H1 (cell line): ENCODE measurements around the gene IGLL1. TPM values are rescaled to one million over a fixed set of nuclear protein-coding genes. Genes with fewer than 3 reads are reported as not detected.

Experiments used
- CTCF ChIA-PET: fragments of 300-600 bp; sonication (Branson Sonifier 250); formaldehyde crosslinking; loops from one replicate; lab custom pipeline; 2021; ENCODE audit not compliant: partially characterized antibody; lab: Charles Lee
- POLR2A ChIA-PET: fragments of 300-600 bp; sonication (Branson Sonifier 250); formaldehyde crosslinking; loops from one replicate; lab custom pipeline; 2021; ENCODE audit warnings: inconsistent platforms; ENCODE audit not compliant: partially characterized antibody; lab: Charles Lee
- DNase-seq, 2 experiments: peaks; one replicate each; pipeline versions ENCODE4 v3.0.0 to v3.0.0-alpha.2; 2010 to 2022; ENCODE audit warnings: low spot score in 2 of 2, low read depth in 1 of 2, mixed read lengths in 1 of 2
- FAIRE-seq: peaks from 2 replicates; lab custom pipeline; 2011; peaks lifted over from hg19 to GRCh38; lab: Jason Lieb, UNC
- H2AFZ ChIP-seq: 2 replicates; pipeline ENCODE4 v1.8.1; 2012; ENCODE audit warnings: low read length, inconsistent platforms
- H2AK5ac ChIP-seq: 2 replicates; pipeline ENCODE4 v1.6.1; 2013; ENCODE audit warnings: low read depth, low read length
- H2BK120ac ChIP-seq: replicated peaks from 2 replicates; pipeline ENCODE3; 2013; ENCODE audit warnings: low read depth, low read length, inconsistent platforms
- H2BK12ac ChIP-seq: 2 replicates; pipeline ENCODE4 v1.6.1; 2013; ENCODE audit warnings: low read depth, low read length
- H2BK15ac ChIP-seq: 2 replicates; pipeline ENCODE4 v1.6.1; 2013; ENCODE audit warnings: low read length
- H2BK20ac ChIP-seq: 2 replicates; pipeline ENCODE4 v1.6.1; 2013; ENCODE audit warnings: low read length
- H2BK5ac ChIP-seq: 2 replicates; pipeline ENCODE4 v1.6.1; 2013; ENCODE audit warnings: low read depth, low read length
- H3K14ac ChIP-seq: 2 replicates; pipeline ENCODE4 v1.6.1; 2013; ENCODE audit warnings: inconsistent platforms; ENCODE audit not compliant: insufficient read length
- H3K18ac ChIP-seq: 2 replicates; pipeline ENCODE4 v1.6.1; 2013; ENCODE audit warnings: low read length; ENCODE audit errors: extremely low read depth
- H3K23ac ChIP-seq: 2 replicates; pipeline ENCODE4 v1.6.1; 2013; ENCODE audit warnings: inconsistent platforms; ENCODE audit not compliant: insufficient read length
- H3K23me2 ChIP-seq: 2 replicates; pipeline ENCODE4 v1.6.1; 2013; ENCODE audit warnings: low read depth, low read length
- H3K27ac ChIP-seq: 2 replicates; pipeline ENCODE4 v1.6.1; 2011; ENCODE audit warnings: low read depth, low read length, inconsistent platforms
- H3K27me3 ChIP-seq, 4 experiments: replicated peaks in 1 of 4; 1 replicate in 1 of 4; 2 replicates in 3 of 4; pipeline versions ENCODE4 v1.6.1 to v1.8.1; 2011 to 2013; ENCODE audit warnings: low read length in 3 of 4, mild to moderate bottlenecking in 3 of 4, inconsistent platforms in 2 of 4, mixed read lengths in 2 of 4, moderate library complexity in 1 of 4; ENCODE audit not compliant: control insufficient read depth in 3 of 4, insufficient read depth in 3 of 4; ENCODE audit errors: extremely low read depth in 1 of 4
- H3K36me3 ChIP-seq, 4 experiments: 2 replicates each; pipeline versions ENCODE4 v1.6.1 to v1.8.1; 2011 to 2013; ENCODE audit warnings: mild to moderate bottlenecking in 4 of 4, low read length in 3 of 4, moderate library complexity in 2 of 4, control low read depth in 1 of 4, inconsistent platforms in 1 of 4; ENCODE audit not compliant: insufficient read depth in 4 of 4, control insufficient read depth in 2 of 4
- H3K4ac ChIP-seq: replicated peaks from 2 replicates; pipeline ENCODE3; 2013; ENCODE audit warnings: low read length, low read depth, mixed read lengths, inconsistent platforms; ENCODE audit not compliant: insufficient read length
- H3K4me1 ChIP-seq, 4 experiments: replicated peaks in 1 of 4; 1 replicate in 1 of 4; 2 replicates in 3 of 4; pipeline versions ENCODE4 v1.6.1 to v1.8.1; 2011 to 2013; ENCODE audit warnings: low read length in 3 of 4, inconsistent platforms in 2 of 4, mixed read lengths in 1 of 4; ENCODE audit not compliant: insufficient read depth in 4 of 4, control insufficient read depth in 3 of 4
- H3K4me2 ChIP-seq, 2 experiments: 2 replicates each; pipeline versions ENCODE4 v1.6.1 to v1.8.1; 2011 to 2013; ENCODE audit warnings: low read depth in 2 of 2, low read length in 2 of 2, control low read depth in 1 of 2, inconsistent platforms in 1 of 2, mild to moderate bottlenecking in 1 of 2; ENCODE audit not compliant: insufficient read depth in 1 of 2
- H3K4me3 ChIP-seq, 4 experiments: fragments of 200-600, 300-600 bp in 1 of 4; sonication (generic), shearing (Covaris generic), sonication (Bioruptor Twin) in 1 of 4; 2 replicates each; pipeline versions ENCODE4 v1.5.1 to v1.8.1; 2011 to 2016; ENCODE audit warnings: low read length in 4 of 4, low read depth in 3 of 4, control low read depth in 2 of 4, inconsistent platforms in 2 of 4, mild to moderate bottlenecking in 2 of 4, mixed read lengths in 1 of 4, moderate library complexity in 1 of 4; ENCODE audit not compliant: insufficient read depth in 2 of 4; ENCODE audit errors: extremely low read depth in 1 of 4
- H3K56ac ChIP-seq: replicated peaks from 2 replicates; pipeline ENCODE3; 2013; ENCODE audit warnings: low read depth, mild to moderate bottlenecking, mixed read lengths, low read length, inconsistent platforms; ENCODE audit not compliant: insufficient read length
- H3K79me1 ChIP-seq: 2 replicates; pipeline ENCODE4 v1.6.1; 2013; ENCODE audit warnings: low read depth, low read length, control low read depth
- H3K79me2 ChIP-seq, 2 experiments: 2 replicates each; pipeline versions ENCODE4 v1.6.1 to v1.8.1; 2012 to 2013; ENCODE audit warnings: low read length in 2 of 2, mild to moderate bottlenecking in 2 of 2, inconsistent platforms in 1 of 2; ENCODE audit not compliant: insufficient read depth in 2 of 2, control insufficient read depth in 1 of 2
- H3K9ac ChIP-seq, 4 experiments: replicated peaks in 1 of 4; 1 replicate in 1 of 4; 2 replicates in 3 of 4; pipeline versions ENCODE4 v1.6.1 to v1.8.1; 2011 to 2013; ENCODE audit warnings: low read depth in 3 of 4, low read length in 3 of 4, control low read depth in 2 of 4, mild to moderate bottlenecking in 2 of 4, moderate library complexity in 2 of 4, inconsistent platforms in 1 of 4; ENCODE audit errors: extremely low read depth in 1 of 4
- H3K9me3 ChIP-seq, 2 experiments: 2 replicates each; pipeline versions ENCODE4 v1.6.1 to v1.8.1; 2012 to 2013; ENCODE audit warnings: mild to moderate bottlenecking in 2 of 2, moderate library complexity in 2 of 2, control low read depth in 1 of 2, inconsistent platforms in 1 of 2, low read depth in 1 of 2, low read length in 1 of 2, mixed read lengths in 1 of 2; ENCODE audit not compliant: insufficient read depth in 2 of 2
- H4K20me1 ChIP-seq, 2 experiments: replicated peaks in 1 of 2; 2 replicates each; pipeline versions ENCODE3 to v1.8.1; 2011 to 2013; ENCODE audit warnings: inconsistent platforms in 2 of 2, low read length in 2 of 2, mild to moderate bottlenecking in 1 of 2; ENCODE audit not compliant: insufficient read depth in 2 of 2, control insufficient read depth in 1 of 2
- H4K5ac ChIP-seq: 2 replicates; pipeline ENCODE4 v1.6.1; 2013; ENCODE audit warnings: low read length, low read depth, mixed read lengths, inconsistent platforms; ENCODE audit not compliant: insufficient read length
- H4K8ac ChIP-seq: 2 replicates; pipeline ENCODE4 v1.8.0; 2013; ENCODE audit warnings: mild to moderate bottlenecking, moderate library complexity, low read length, inconsistent platforms; ENCODE audit not compliant: insufficient read depth; ENCODE audit errors: extremely low read depth
- H4K91ac ChIP-seq: replicated peaks from 2 replicates; pipeline ENCODE3; 2013; ENCODE audit warnings: low read length, mixed read lengths, inconsistent platforms; ENCODE audit not compliant: insufficient read length
- BACH1 ChIP-seq: IDR thresholded peaks from 2 replicates; pipeline ENCODE4 v1.6.1; 2012; ENCODE audit warnings: low read length, improper control_type of control experiment
- BCL11A ChIP-seq, 2 experiments: IDR thresholded peaks; one replicate each; pipeline ENCODE4 v1.6.1; 2011; ENCODE audit warnings: low read depth in 2 of 2, low read length in 2 of 2, mild to moderate bottlenecking in 2 of 2
- CREB1 ChIP-seq: IDR thresholded peaks from 2 replicates; pipeline ENCODE4 v1.6.1; 2012; ENCODE audit warnings: inconsistent platforms
- CTBP2 ChIP-seq: IDR thresholded peaks from 2 replicates; pipeline ENCODE4 v1.7.0; 2011; ENCODE audit warnings: borderline replicate concordance, mild to moderate bottlenecking, moderate library complexity, mixed read lengths, low read length; ENCODE audit not compliant: insufficient read depth, insufficient read length
- EGR1 ChIP-seq: IDR thresholded peaks from 2 replicates; pipeline ENCODE4 v1.6.1; 2011; ENCODE audit warnings: low read depth, low read length, borderline replicate concordance
- FOSL1 ChIP-seq: IDR thresholded peaks from 2 replicates; pipeline ENCODE4 v1.6.1; 2011; ENCODE audit warnings: mild to moderate bottlenecking, low read depth, low read length, moderate library complexity; ENCODE audit not compliant: insufficient read depth
- GTF2F1 ChIP-seq: IDR thresholded peaks from 2 replicates; pipeline ENCODE4 v1.6.1; 2012; ENCODE audit warnings: low read depth, low read length, improper control_type of control experiment, borderline replicate concordance
- HDAC6 ChIP-seq: IDR thresholded peaks from one replicate; pipeline ENCODE4 v1.7.1; 2012; ENCODE audit warnings: low read depth, mild to moderate bottlenecking, inconsistent platforms, low read length, moderate library complexity
- JUND ChIP-seq: IDR thresholded peaks from 2 replicates; pipeline ENCODE4 v1.6.1; 2011; ENCODE audit warnings: mild to moderate bottlenecking, improper control_type of control experiment, low read length
- MAFK ChIP-seq: IDR thresholded peaks from 2 replicates; pipeline ENCODE4 v1.6.1; 2012; ENCODE audit warnings: low read depth, mild to moderate bottlenecking, improper control_type of control experiment, low read length
- PHF8 ChIP-seq: fragments of 200-600 bp; sonication (generic); conservative IDR thresholded peaks from 2 replicates; pipeline ENCODE4 v1.7.1; 2012; ENCODE audit warnings: low read depth, mild to moderate bottlenecking, inconsistent platforms, low read length, moderate library complexity
- SAP30 ChIP-seq: fragments of 300-600 bp; sonication (generic); IDR thresholded peaks from 2 replicates; pipeline ENCODE4 v1.7.1; 2012; ENCODE audit warnings: low read length, moderate library complexity, mild to moderate bottlenecking, inconsistent platforms; ENCODE audit not compliant: insufficient read depth, insufficient replicate concordance
- USF2 ChIP-seq: IDR thresholded peaks from 2 replicates; pipeline ENCODE4 v1.6.1; 2011; ENCODE audit warnings: low read length, improper control_type of control experiment
- WGBS, 2 experiments: shearing (Covaris generic) in 1 of 2; methylation state at CpG; one replicate each; pipeline versions ENCODE4 v1.1.6 to v1.1.7; 2013 to 2015; ENCODE audit warnings: low lambda C conversion rate in 2 of 2, mixed read lengths in 2 of 2, inconsistent platforms in 1 of 2, low coverage in 1 of 2, missing lambda C conversion rate in 1 of 2; ENCODE audit not compliant: insufficient replicate concordance in 2 of 2, insufficient coverage in 1 of 2, insufficient read length in 1 of 2; ENCODE audit errors: extremely low coverage in 1 of 2, missing lambda C conversion rate in 1 of 2; 5-methylcytosine and 5-hydroxymethylcytosine counted together
- polyA plus RNA-seq, 7 experiments: library from polyadenylated mRNA; depleted of rRNA in 3 of 7; stranded (reverse) in 5 of 7; unstranded in 2 of 7; fragments of >200 nt in 5 of 7; fragments of 200-250 nt in 2 of 7; gene quantifications; 1 replicate in 5 of 7; 2 replicates in 1 of 7; 4 replicates in 1 of 7; pipeline versions ENCODE4 v1.2.1 to v1.2.3, GENCODE V29; 2011 to 2013; ENCODE audit warnings: missing spikeins in 2 of 7, mixed read lengths in 2 of 7
- total RNA-seq: library from RNA; stranded (reverse); fragmentation: NEBNext Ultra II Directional; extraction: Animal tissue kit (Norgen Biotek cat#: 25700); gene quantifications from 2 replicates; pipeline ENCODE4 v1.2.1, GENCODE V29; 2021

Gene IGLL1
- total and polyA plus RNA-seq, 2 of the 8 experiments (the other 6 are each of a cell fraction or from before 2014, with no cell fraction given), result not detected

DNA sequence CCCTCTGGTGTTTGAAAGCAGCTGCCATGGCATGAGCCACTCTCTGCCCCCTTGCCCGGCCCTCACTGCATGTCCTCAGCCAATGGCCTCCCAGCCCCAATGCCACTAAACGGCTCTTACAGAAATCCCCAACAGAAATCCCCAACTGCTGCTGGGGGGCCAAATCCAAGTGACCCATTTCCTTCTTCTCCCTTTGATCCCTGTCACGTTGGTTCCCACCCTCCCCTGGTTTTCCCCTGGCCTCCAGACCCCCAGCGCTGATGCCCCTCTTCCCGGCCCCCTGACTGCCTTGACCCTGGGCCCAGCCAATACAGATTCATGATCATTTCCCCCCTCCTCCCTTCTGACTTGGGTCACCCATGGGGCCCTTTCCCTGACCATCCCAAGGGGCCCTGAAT lies 30.9 kb downstream of the IGLL1 start:
- Histone ChIP-seq H3K79me2 (no peaks in the 10 kb centered on the region), H2BK15ac (no peak overlapping the region), H3K4me3 (no peak overlapping the region), H3K9ac (no peak overlapping the region), H2AFZ (no peak overlapping the region), H4K91ac (no peak overlapping the region), H3K27ac (no peak overlapping the region), H4K8ac (no peak overlapping the region; the same call in 1 of the 2 replicates), H3K27me3 (no peaks in the 10 kb centered on the region; a peak in 2 of 7 replicates), H3K79me1 (no peaks in the 10 kb centered on the region), H3K36me3 (no peaks in the 10 kb centered on the region), H2AK5ac (no peak overlapping the region), H2BK5ac (no peak overlapping the region), H3K18ac (no peak overlapping the region), H2BK120ac (no peak overlapping the region), H3K4me2 (no peak overlapping the region), H3K14ac (no peak overlapping the region), H4K20me1 (no peaks in the 10 kb centered on the region), H3K9me3 (peaks cover 0 to 4% of the 10 kb centered on the region in 2 experiments; a peak in 2 of 4 replicates), H2BK20ac (no peak overlapping the region), H4K5ac (no peak overlapping the region), H2BK12ac (no peak overlapping the region), H3K4ac (no peak overlapping the region), H3K23ac (no peak overlapping the region), H3K56ac (no peak overlapping the region), H3K4me1 (no peaks in the 10 kb centered on the region), H3K23me2 (peaks cover 32% of the 10 kb centered on the region; the same call in 1 of the 2 replicates)
- CTCF ChIA-PET, result no interaction called here
- 83% methylated on average over 2 of the region's 5 CpGs; no CpG with 5 or more reads in 1 of the 2 experiments for WGBS, 2 experiments
- POLR2A ChIA-PET, result no interaction called here
- no peak for DNase-seq
- FAIRE-seq, result no peak
- no peak for TF ChIP-seq USF2
- TF ChIP-seq HDAC6, result no peak
- TF ChIP-seq BCL11A (IDR thresholded peaks at IDR 0.05; ENCODE audit: low read depth in 2 of 2, low read length in 2 of 2), result no peak
- no peak for TF ChIP-seq BACH1
- TF ChIP-seq CREB1, result no peak
- TF ChIP-seq PHF8, result no peak
- TF ChIP-seq SAP30, result no peak
- no peak for TF ChIP-seq GTF2F1
- no peak for TF ChIP-seq FOSL1
- no peak for TF ChIP-seq CTBP2
- no peak for TF ChIP-seq EGR1
- TF ChIP-seq JUND, result no peak
- TF ChIP-seq MAFK, result no peak
